ENCODE measurements around the gene FGF12. TPM values are rescaled to one million over a fixed set of nuclear protein-coding genes. Genes with fewer than 3 reads are reported as not detected.

Gene FGF12
- total RNA-seq, 1 experiment from 2014 or later = 0.51 TPM

- Histone ChIP-seq H3K27ac (ENCODE audit: low read length) (no peak overlapping the region), H3K4me3 (ENCODE audit: low read depth in 2 of 2, low read length in 2 of 2) (no peak overlapping the region), H3K9me3 (ENCODE audit: control insufficient read depth, insufficient read depth, low read depth, low read length) (no peaks in the 10 kb centered on the region), H3K36me3 (ENCODE audit: control insufficient read depth, insufficient read depth, low read length) (no peaks in the 10 kb centered on the region), H3K27me3 (ENCODE audit: control insufficient read depth, insufficient read depth, low read length) (no peaks in the 10 kb centered on the region), H3K4me1 (ENCODE audit: control insufficient read depth, insufficient read depth, low read length) (no peaks in the 10 kb centered on the region)
- CTCF ChIA-PET = no interaction called here
- no peak for TF ChIP-seq TCF7L2 (IDR thresholded peaks at IDR 0.05; ENCODE audit: low read depth, low read length)
- no peak for TF ChIP-seq SIN3A (IDR thresholded peaks at IDR 0.05; ENCODE audit: borderline replicate concordance, insufficient read depth, low read depth, low read length)
- no peak for DNase-seq (ENCODE audit: low read depth, low spot score)
- BruUV-seq (replicated peaks) = no TSS peak
- in situ Hi-C loops (cut with HindIII; ENCODE audit: low pct_unique_long_range_greater_than_20kb, low sequenced_read_pairs) = no loop called here
- intact Hi-C loops (cut with micrococcal nuclease; ENCODE audit: unreplicated experiment) = loop anchor here (10.0 kb wide), 1 partner anchor 766 kb away; no protein-coding TSS in a partner anchor
- ATAC-seq = no peak
- POLR2A ChIA-PET = interaction anchor here (0.6 kb wide), 1 partner anchor 125 kb away, joined by 3 read pairs; no protein-coding TSS in a partner anchor
Observed at GRCh38 chr3:192181151-192181550, 546.2 kb downstream of the FGF12 start.

- intact Hi-C loops (cut with micrococcal nuclease; ENCODE audit: unreplicated experiment) = no loop called here
Observed at GRCh38 chr3:192177383-192177782, 550.0 kb downstream of the FGF12 start.

More at GRCh38 chr3:192177383-192177782, 550.0 kb downstream of the FGF12 start:
- CTCF ChIA-PET = no interaction called here
- TF ChIP-seq SIN3A (IDR thresholded peaks at IDR 0.05; ENCODE audit: borderline replicate concordance, insufficient read depth, low read depth, low read length) (no peak), REST (IDR thresholded peaks at IDR 0.05; ENCODE audit: insufficient read depth in 1 of 2, low read depth in 2 of 2, low read length in 1 of 2) (no peak), CTCF (IDR thresholded peaks at IDR 0.05) (no peak), TCF7L2 (IDR thresholded peaks at IDR 0.05; ENCODE audit: low read depth, low read length) (no peak), POLR2AphosphoS5 (IDR thresholded peaks at IDR 0.05; ENCODE audit: low read depth, low read length) (no peak)
- Histone ChIP-seq H3K9me3 (ENCODE audit: control insufficient read depth, insufficient read depth, low read depth, low read length) (no peaks in the 10 kb centered on the region), H3K27me3 (ENCODE audit: control insufficient read depth, insufficient read depth, low read length) (no peaks in the 10 kb centered on the region), H3K4me3 (ENCODE audit: low read depth in 2 of 2, low read length in 2 of 2) (no peak overlapping the region), H3K4me1 (ENCODE audit: control insufficient read depth, insufficient read depth, low read length) (no peaks in the 10 kb centered on the region), H3K27ac (ENCODE audit: low read length) (no peak overlapping the region), H3K36me3 (ENCODE audit: control insufficient read depth, insufficient read depth, low read length) (no peaks in the 10 kb centered on the region)
- BruUV-seq (replicated peaks) = no TSS peak
- ATAC-seq (no peak), DNase-seq (ENCODE audit: low read depth, low spot score) (no peak)
- POLR2A ChIA-PET = no interaction called here
- in situ Hi-C loops (cut with HindIII; ENCODE audit: low pct_unique_long_range_greater_than_20kb, low sequenced_read_pairs) = no loop called here

Data from Panc1 (cell line).